ENCODE results near the gene DLG2. TPM values are rescaled to one million over a fixed set of nuclear protein-coding genes. Genes with fewer than 3 reads are reported as not detected.

DLG2 gene
- total and polyA plus RNA-seq, 2 of the 8 experiments (the other 6 are each of a cell fraction or from before 2014, with no cell fraction given): 1.7 to 14.3 TPM

GRCh38 chr11:84211896-84212295 is 1415.2 kb downstream of the DLG2 start:
- Histone ChIP-seq H3K79me1 (ENCODE audit: low read depth, low read length) (no peaks in the 10 kb centered on the region), H3K23ac (ENCODE audit: insufficient read length) (no peak overlapping the region), H3K27me3 (replicated peaks in 1 of 4; ENCODE audit: control insufficient read depth in 3 of 4, extremely low read depth in 1 of 4, insufficient read depth in 3 of 4, low read length in 3 of 4) (no peaks in the 10 kb centered on the region), H4K91ac (replicated peaks; ENCODE audit: insufficient read length, low read length) (no peak overlapping the region), H2BK12ac (ENCODE audit: low read depth, low read length) (no peak overlapping the region), H3K23me2 (ENCODE audit: low read depth, low read length) (no peaks in the 10 kb centered on the region), H3K4ac (replicated peaks; ENCODE audit: insufficient read length, low read depth, low read length) (no peak overlapping the region), H3K4me2 (ENCODE audit: insufficient read depth in 1 of 2, low read depth in 2 of 2, low read length in 2 of 2) (no peak overlapping the region), H3K27ac (ENCODE audit: low read depth, low read length) (no peak overlapping the region), H4K20me1 (replicated peaks in 1 of 2; ENCODE audit: control insufficient read depth in 1 of 2, insufficient read depth in 2 of 2, low read length in 2 of 2) (no peaks in the 10 kb centered on the region), H3K4me3 (ENCODE audit: extremely low read depth in 1 of 4, insufficient read depth in 2 of 4, low read depth in 3 of 4, low read length in 4 of 4) (no peak overlapping the region), H2AFZ (ENCODE audit: low read length) (no peak overlapping the region), H3K18ac (ENCODE audit: extremely low read depth, low read length) (no peak overlapping the region), H2BK15ac (ENCODE audit: low read length) (no peak overlapping the region), H3K9ac (replicated peaks in 1 of 4; ENCODE audit: extremely low read depth in 1 of 4, low read depth in 3 of 4, low read length in 3 of 4) (no peak overlapping the region), H3K56ac (replicated peaks; ENCODE audit: insufficient read length, low read depth, low read length) (no peak overlapping the region), H3K14ac (ENCODE audit: insufficient read length) (no peak overlapping the region), H2BK20ac (ENCODE audit: low read length) (no peak overlapping the region), H2BK5ac (ENCODE audit: low read depth, low read length) (no peak overlapping the region), H3K9me3 (ENCODE audit: insufficient read depth in 2 of 2, low read depth in 1 of 2, low read length in 1 of 2) (no peaks in the 10 kb centered on the region), H3K4me1 (replicated peaks in 1 of 4; ENCODE audit: control insufficient read depth in 3 of 4, insufficient read depth in 4 of 4, low read length in 3 of 4) (no peaks in the 10 kb centered on the region), H3K79me2 (ENCODE audit: control insufficient read depth in 1 of 2, insufficient read depth in 2 of 2, low read length in 2 of 2) (no peaks in the 10 kb centered on the region), H3K36me3 (ENCODE audit: control insufficient read depth in 2 of 4, insufficient read depth in 4 of 4, low read length in 3 of 4) (no peaks in the 10 kb centered on the region), H2BK120ac (replicated peaks; ENCODE audit: low read depth, low read length) (no peak overlapping the region), H4K8ac (ENCODE audit: extremely low read depth, insufficient read depth, low read length) (no peak overlapping the region), H2AK5ac (ENCODE audit: low read depth, low read length) (no peak overlapping the region), H4K5ac (ENCODE audit: insufficient read length, low read depth, low read length) (no peak overlapping the region)
- POLR2A ChIA-PET (ENCODE audit: partially characterized antibody): no interaction called here
- no peak for TF ChIP-seq BRCA1 (IDR thresholded peaks at IDR 0.05; ENCODE audit: low read depth, low read length)
- no peak for TF ChIP-seq TEAD4 (IDR thresholded peaks at IDR 0.05; ENCODE audit: low read depth, low read length)
- no peak for TF ChIP-seq USF2 (IDR thresholded peaks at IDR 0.05; ENCODE audit: low read length)
- TF ChIP-seq CEBPB (IDR thresholded peaks at IDR 0.05; ENCODE audit: low read depth, low read length): no peak
- no peak for TF ChIP-seq POU5F1 (IDR thresholded peaks at IDR 0.05; ENCODE audit: low read depth, low read length)
- no peak for TF ChIP-seq NANOG (IDR thresholded peaks at IDR 0.05; ENCODE audit: insufficient read depth, low read depth, low read length, poor library complexity, severe bottlenecking)
- no peak for TF ChIP-seq NRF1 (IDR thresholded peaks at IDR 0.05; ENCODE audit: low read depth, low read length)
- TF ChIP-seq JUND (IDR thresholded peaks at IDR 0.05; ENCODE audit: low read length): no peak
- no peak for TF ChIP-seq SP4 (IDR thresholded peaks at IDR 0.05; ENCODE audit: low read length)
- no peak for TF ChIP-seq CHD2 (IDR thresholded peaks at IDR 0.05; ENCODE audit: low read length)
- CTCF ChIA-PET (ENCODE audit: partially characterized antibody): no interaction called here
- WGBS, 2 experiments (ENCODE audit: extremely low coverage in 1 of 2, insufficient coverage in 1 of 2, insufficient read length in 1 of 2, insufficient replicate concordance in 2 of 2, low coverage in 1 of 2, low lambda C conversion rate in 2 of 2, missing lambda C conversion rate in 1 of 2): 86% methylated on average over 3 of the region's 3 CpGs; no CpG with 5 or more reads in 1 of the 2 experiments
- FAIRE-seq (no peak), DNase-seq (ENCODE audit: low read depth in 1 of 2, low spot score in 2 of 2) (no peak)
